ENCODE results near the gene CTRB1. TPM values are rescaled to one million over a fixed set of nuclear protein-coding genes. Genes with fewer than 3 reads are reported as not detected.

CTRB1 gene
- total and polyA plus RNA-seq, 2 of the 13 experiments (the other 11 are each of a cell fraction or from before 2014, with no cell fraction given), result not detected

DNA sequence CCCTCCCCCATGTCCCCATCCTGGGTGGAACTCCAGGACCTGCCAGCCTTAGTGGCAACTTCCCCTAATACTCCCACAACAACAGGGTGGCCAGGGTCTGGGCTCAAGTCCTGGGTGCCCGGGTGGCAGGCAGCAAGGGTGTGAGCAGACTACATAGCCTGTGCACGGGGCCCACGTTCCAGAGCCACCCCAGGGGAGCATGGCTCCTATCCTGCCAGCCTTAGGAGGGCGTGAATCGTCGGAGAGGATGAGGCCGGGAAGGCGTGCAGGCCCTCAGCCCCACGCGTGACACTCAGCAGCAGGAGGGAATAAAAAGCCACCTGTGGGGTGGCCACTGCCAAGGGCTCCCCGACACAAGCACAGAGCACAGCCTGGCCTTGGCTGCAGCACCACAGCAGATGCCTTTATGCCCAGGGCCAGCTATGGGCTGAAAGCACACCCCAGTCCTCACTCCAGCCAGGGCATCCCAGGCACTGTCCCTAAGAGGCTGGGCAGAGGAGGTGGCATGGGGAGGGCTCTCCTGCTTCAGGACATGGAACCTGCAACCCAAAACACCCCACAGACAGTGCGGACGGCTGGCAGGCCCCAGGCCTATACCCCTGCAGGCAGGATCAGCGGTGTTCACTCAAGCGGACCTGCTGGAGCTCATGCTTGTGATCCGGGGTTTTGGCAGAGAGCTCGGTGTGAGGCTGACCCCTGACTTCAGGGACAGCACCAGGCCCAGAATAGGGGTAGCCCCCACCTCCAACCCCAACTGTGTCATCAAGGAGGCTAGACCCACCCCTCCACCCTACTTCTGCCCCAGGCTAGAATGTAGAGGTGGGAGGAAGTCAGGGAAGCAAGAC is 30.0 kb downstream of the CTRB1 start (continued):
- TF ChIP-seq REST (IDR thresholded peaks at IDR 0.05; ENCODE audit: borderline replicate concordance in 1 of 2, low read depth in 1 of 2, low read length in 2 of 2) (no peak), MEF2D (CRISPR knock-in tag; IDR thresholded peaks at IDR 0.05) (no peak), ZSCAN5A (CRISPR knock-in tag; IDR thresholded peaks at IDR 0.05; ENCODE audit: borderline replicate concordance) (no peak), SYNCRIP (IDR thresholded peaks at IDR 0.05; ENCODE audit: insufficient read depth, low read depth, low read length) (no peak), ZNF329 (CRISPR knock-in tag; IDR thresholded peaks at IDR 0.05; ENCODE audit: low read depth) (0 out of 2 replicates have a peak, but pooled peaks have one; percentile 6), ZNF747 (CRISPR knock-in tag; IDR thresholded peaks at IDR 0.05; ENCODE audit: borderline replicate concordance) (no peak), BORCS8-MEF2B (CRISPR knock-in tag; IDR thresholded peaks at IDR 0.05) (0 out of 2 replicates have a peak, but pooled peaks have one; percentile 7), RBFOX2 (IDR thresholded peaks at IDR 0.05; ENCODE audit: low read depth, low read length) (peak; percentile 65; the same call in 1 of the 2 replicates), POLR2G (IDR thresholded peaks at IDR 0.05; ENCODE audit: low read depth, low read length) (peak; percentile 12; the same call in 1 of the 2 replicates), ZNF572 (CRISPR knock-in tag; IDR thresholded peaks at IDR 0.05) (0 out of 2 replicates have a peak, but pooled peaks have one; percentile 37), MBD4 (IDR thresholded peaks at IDR 0.05; ENCODE audit: borderline replicate concordance, low read length) (no peak), ZNF83 (CRISPR knock-in tag; IDR thresholded peaks at IDR 0.05; ENCODE audit: borderline replicate concordance) (no peak), ZBTB38 (CRISPR knock-in tag; IDR thresholded peaks at IDR 0.05) (peak; percentile 68; the same call in 1 of the 2 replicates), ZNF180 (CRISPR knock-in tag; IDR thresholded peaks at IDR 0.05; ENCODE audit: borderline replicate concordance, low read depth) (no peak), SSRP1 (CRISPR knock-in tag; IDR thresholded peaks at IDR 0.05) (peak; percentile 57; the same call in 1 of the 2 replicates), ZNF543 (CRISPR knock-in tag; IDR thresholded peaks at IDR 0.05) (no peak), ZNF503 (CRISPR knock-in tag; IDR thresholded peaks at IDR 0.05) (no peak), HNRNPL (IDR thresholded peaks at IDR 0.05; ENCODE audit: low read depth, low read length) (peak; percentile 93), ZNF101 (CRISPR knock-in tag; IDR thresholded peaks at IDR 0.05; ENCODE audit: borderline replicate concordance, low read depth) (no peak)
- TF ChIP-seq, protein P1, sequence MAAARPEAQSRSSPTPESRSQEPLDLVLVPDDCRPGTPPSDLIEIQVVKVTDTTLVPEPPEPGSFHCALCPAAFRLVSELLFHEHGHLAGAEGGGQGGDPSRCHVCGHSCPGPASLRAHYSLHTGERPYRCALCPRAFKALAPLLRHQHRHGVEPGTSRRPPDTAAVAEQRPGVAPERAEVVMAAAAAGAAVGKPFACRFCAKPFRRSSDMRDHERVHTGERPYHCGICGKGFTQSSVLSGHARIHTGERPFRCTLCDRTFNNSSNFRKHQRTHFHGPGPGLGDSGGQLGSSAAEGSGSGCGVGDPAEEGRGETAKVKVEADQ (CRISPR knock-in tag; IDR thresholded peaks at IDR 0.05; ENCODE audit: borderline replicate concordance), result no peak
